GM23338 (cell line): ENCODE results near the gene AMZ1. TPM values are rescaled to one million over a fixed set of nuclear protein-coding genes. Genes with fewer than 3 reads are reported as not detected.

Experiments
- ATAC-seq: fragments of 200-7000 bp; cut with Tn5 transposase; 3 replicates; pipeline ENCODE4 v1.9.1; 2020
- DNase-seq: peaks from one replicate; pipeline ENCODE4 v3.0.0-alpha.2; 2015; ENCODE audit warnings: low spot score
- H2AFZ ChIP-seq: fragments of 200-600 bp; sonication (generic); 2 replicates; pipeline ENCODE4 v1.8.0; 2016; ENCODE audit warnings: antibody characterized with exemption, mild to moderate bottlenecking, moderate library complexity
- H3F3A ChIP-seq: fragments of 200-600 bp; sonication (generic); replicated peaks from 2 replicates; pipeline ENCODE4 v1.8.0; 2017; ENCODE audit warnings: antibody characterized with exemption, mixed run types, low read depth
- H3K27ac ChIP-seq: fragments of 200-600 bp; sonication (generic); 2 replicates; pipeline ENCODE4 v1.6.1; 2016; ENCODE audit warnings: low read depth
- H3K27me3 ChIP-seq: fragments of 200-600 bp; sonication (generic); 2 replicates; pipeline ENCODE4 v1.8.0; 2016; ENCODE audit warnings: mild to moderate bottlenecking, mixed run types, moderate library complexity; ENCODE audit not compliant: insufficient read depth
- H3K36me3 ChIP-seq: fragments of 200-600 bp; sonication (generic); 2 replicates; pipeline ENCODE4 v1.8.0; 2016; ENCODE audit warnings: mild to moderate bottlenecking; ENCODE audit not compliant: insufficient read depth
- H3K4me1 ChIP-seq: fragments of 200-600 bp; sonication (generic); 2 replicates; pipeline ENCODE4 v1.8.0; 2016; ENCODE audit warnings: mild to moderate bottlenecking, moderate library complexity; ENCODE audit not compliant: insufficient read depth
- H3K4me2 ChIP-seq: fragments of 200-600 bp; sonication (generic); 2 replicates; pipeline ENCODE4 v1.7.1; 2017; ENCODE audit warnings: mixed run types
- H3K4me3 ChIP-seq: fragments of 200-600 bp; sonication (generic); 2 replicates; pipeline ENCODE4 v1.6.1; 2016; ENCODE audit warnings: mixed run types
- H3K79me2 ChIP-seq: fragments of 200-600 bp; sonication (generic); replicated peaks from 2 replicates; pipeline ENCODE4 v1.8.0; 2017; ENCODE audit warnings: mild to moderate bottlenecking; ENCODE audit not compliant: insufficient read depth
- H3K9me2 ChIP-seq: fragments of 200-600 bp; sonication (generic); 2 replicates; pipeline ENCODE4 v1.8.0; 2017; ENCODE audit not compliant: insufficient read depth
- H4K20me1 ChIP-seq: fragments of 200-600 bp; sonication (generic); replicated peaks from 2 replicates; pipeline ENCODE4 v1.8.0; 2017; ENCODE audit warnings: mild to moderate bottlenecking; ENCODE audit not compliant: insufficient read depth
- H3K27ac Mint-ChIP-seq: 2 replicates; pipeline ENCODE4 v1.8.0; 2020; ENCODE audit warnings: inconsistent platforms, mild to moderate bottlenecking, moderate library complexity, mixed read lengths
- H3K27me3 Mint-ChIP-seq: 3 replicates; pipeline ENCODE4 v1.8.0; 2022; ENCODE audit warnings: low read depth, mild to moderate bottlenecking, moderate library complexity, mixed read lengths, inconsistent platforms; ENCODE audit not compliant: insufficient read depth, poor library complexity
- H3K36me3 Mint-ChIP-seq: 3 replicates; pipeline ENCODE4 v1.8.0; 2021; ENCODE audit warnings: low read depth, mild to moderate bottlenecking, inconsistent platforms, moderate library complexity, mixed read lengths
- H3K4me1 Mint-ChIP-seq: 3 replicates; pipeline ENCODE4 v1.8.0; 2020; ENCODE audit warnings: mild to moderate bottlenecking, inconsistent platforms, mixed read lengths
- H3K4me3 Mint-ChIP-seq: 3 replicates; pipeline ENCODE4 v1.8.0; 2021; ENCODE audit warnings: moderate library complexity, mild to moderate bottlenecking, inconsistent platforms, mixed read lengths
- H3K9me3 Mint-ChIP-seq: 3 replicates; pipeline ENCODE4 v1.8.0; 2020; ENCODE audit warnings: moderate library complexity, mild to moderate bottlenecking, inconsistent platforms, mixed read lengths
- ETS1 ChIP-seq: IDR thresholded peaks from 2 replicates; pipeline ENCODE4 v1.6.1; 2016; ENCODE audit warnings: antibody characterized with exemption
- EZH2 ChIP-seq: fragments of 200-600 bp; sonication (generic); IDR thresholded peaks from one replicate; pipeline ENCODE4 v1.8.0; 2017; ENCODE audit warnings: antibody characterized with exemption, mild to moderate bottlenecking, low read depth; ENCODE audit not compliant: unreplicated experiment
- EZH2phosphoT487 ChIP-seq: fragments of 200-600 bp; sonication (generic); IDR thresholded peaks from one replicate; pipeline ENCODE4 v1.8.1; 2018; ENCODE audit warnings: antibody characterized with exemption; ENCODE audit not compliant: unreplicated experiment
- JUNB ChIP-seq: IDR thresholded peaks from one replicate; pipeline ENCODE4 v1.6.1; 2016; ENCODE audit warnings: antibody characterized with exemption; ENCODE audit not compliant: unreplicated experiment
- REST ChIP-seq: IDR thresholded peaks from one replicate; pipeline ENCODE4 v1.6.1; 2018; ENCODE audit warnings: antibody characterized with exemption; ENCODE audit not compliant: unreplicated experiment
- ZNF114 ChIP-seq: fragments of 250-450 bp; sonication (Bioruptor Pico); IDR thresholded peaks from 2 replicates; pipeline ENCODE4 v1.5.0; 2020; ENCODE audit warnings: mild to moderate bottlenecking, moderate library complexity
- ZNF331 ChIP-seq: fragments of 250-450 bp; sonication (Bioruptor Pico); IDR thresholded peaks from 2 replicates; pipeline ENCODE4 v1.5.0; 2020; ENCODE audit warnings: low read depth, mild to moderate bottlenecking, moderate library complexity
- ZNF462 ChIP-seq: fragments of 250-450 bp; sonication (Bioruptor Pico); IDR thresholded peaks from 2 replicates; pipeline ENCODE4 v1.5.0; 2020; ENCODE audit warnings: mild to moderate bottlenecking, moderate library complexity
- polyA plus RNA-seq: library from polyadenylated mRNA; unstranded; fragments of >200 nt; fragmentation: Nextera tagmentation; extraction: Ambion mirVana; gene quantifications from 2 replicates; pipeline ENCODE4 v1.2.1, GENCODE V29; 2016
- total RNA-seq: library from RNA; depleted of rRNA; stranded (reverse); fragments of >200 nt; shearing (Covaris generic); gene quantifications from 2 replicates; pipeline ENCODE4 v1.2.3, GENCODE V29; 2014

Gene AMZ1
- total and polyA plus RNA-seq, 2 experiments from 2014 or later = 0.73 to 4.5 TPM

GRCh38 chr7:2708041-2708440 lies 20.0 kb downstream of the AMZ1 start:
- Histone ChIP-seq H3F3A (no peaks in the 10 kb centered on the region), H4K20me1 (no peaks in the 10 kb centered on the region), H2AFZ (no peak overlapping the region), H3K4me2 (no peak overlapping the region), H3K79me2 (no peaks in the 10 kb centered on the region), H3K36me3 (no peaks in the 10 kb centered on the region), H3K27me3 (no peaks in the 10 kb centered on the region), H3K27ac (no peak overlapping the region), H3K4me1 (no peaks in the 10 kb centered on the region), H3K9me2 (no peaks in the 10 kb centered on the region), H3K4me3 (no peak overlapping the region)
- H3K36me3 Mint-ChIP-seq = peaks cover 4% of the 10 kb centered on the region; the same call in 1 of the 3 replicates
- ATAC-seq (no peak), DNase-seq (no peak)
- peaks cover 13% of the 10 kb centered on the region for H3K4me1 Mint-ChIP-seq
- 0 out of 3 replicates have a peak, but pooled peaks cover 2% of the 10 kb centered on the region for H3K9me3 Mint-ChIP-seq
- H3K27ac Mint-ChIP-seq = no peak overlapping the region
- H3K27me3 Mint-ChIP-seq = peaks cover 14% of the 10 kb centered on the region
- no peak for TF ChIP-seq REST
- no peak for TF ChIP-seq ZNF114
- no peak for TF ChIP-seq ZNF331
- no peak for TF ChIP-seq ETS1
- no peak for TF ChIP-seq EZH2phosphoT487
- no peak for TF ChIP-seq ZNF462 (CRISPR knock-in tag)
- no peak for TF ChIP-seq JUNB
- TF ChIP-seq EZH2 = no peak
- no peak overlapping the region for H3K4me3 Mint-ChIP-seq
